ENCODE data around the gene VKORC1L1.

- TF ChIP-seq YY1 (IDR thresholded peaks at IDR 0.05; ENCODE audit: insufficient read depth, insufficient read length) (no peak), ZNF274 (IDR thresholded peaks at IDR 0.05; ENCODE audit: low read depth, low read length) (no peak)
Measured at GRCh38 chr7:65992526-65992925, 119.7 kb downstream of the VKORC1L1 start.
